ENCODE data around the gene TRPM1. TPM values are rescaled to one million over a fixed set of nuclear protein-coding genes. Genes with fewer than 3 reads are reported as not detected.

Gene TRPM1
- total and polyA plus RNA-seq, 4 donors, result 0.09 TPM; not detected in 3

DNA sequence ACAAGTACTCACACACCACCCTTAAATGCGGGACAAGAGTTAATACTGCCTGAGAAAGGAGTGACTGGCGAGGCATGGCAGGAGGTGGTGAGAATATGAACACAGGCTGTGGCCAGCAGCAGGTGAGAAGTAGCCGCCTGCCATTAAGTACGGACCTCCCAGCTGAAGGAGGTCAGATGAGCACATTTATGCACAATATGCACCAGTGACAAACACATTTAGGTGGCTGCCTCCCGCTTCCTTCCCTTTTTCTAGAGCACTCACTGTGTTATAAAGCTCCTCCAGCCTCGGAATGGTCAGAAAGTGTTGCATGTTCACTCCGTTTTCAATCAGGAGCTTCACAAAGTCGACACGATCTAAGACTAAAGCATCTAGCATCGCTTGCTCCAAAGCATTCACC is 52.4 kb downstream of the TRPM1 start:
- Histone ChIP-seq H3K9me3 (ENCODE audit: control insufficient read depth in 4 of 4, insufficient read depth in 3 of 4, low read length in 3 of 4) (no peaks in the 10 kb centered on the region), H3K36me3 (ENCODE audit: control insufficient read depth in 4 of 4, insufficient read depth in 4 of 4, low read length in 4 of 4) (no peaks in the 10 kb centered on the region), H3K4me3 (no peak overlapping the region), H3K27ac (ENCODE audit: low read depth in 1 of 2, low read length in 1 of 2) (no peak overlapping the region), H3K9ac (ENCODE audit: insufficient read depth in 1 of 2, low read length in 2 of 2) (no peak overlapping the region), H3K27me3 (ENCODE audit: control insufficient read depth in 3 of 3, insufficient read depth in 3 of 3, low read length in 2 of 3) (peaks cover 0 to 19% (median 0%) of the 10 kb centered on the region in 3 donors), H3K4me1 (ENCODE audit: control insufficient read depth in 5 of 5, insufficient read depth in 5 of 5, low read length in 5 of 5) (peaks cover 0 to 4% (median 0%) of the 10 kb centered on the region in 5 donors)
- DNase-seq (no peak), ATAC-seq (ENCODE audit: insufficient read depth, low FRiP score) (no peak)
- TF ChIP-seq, protein P1, sequence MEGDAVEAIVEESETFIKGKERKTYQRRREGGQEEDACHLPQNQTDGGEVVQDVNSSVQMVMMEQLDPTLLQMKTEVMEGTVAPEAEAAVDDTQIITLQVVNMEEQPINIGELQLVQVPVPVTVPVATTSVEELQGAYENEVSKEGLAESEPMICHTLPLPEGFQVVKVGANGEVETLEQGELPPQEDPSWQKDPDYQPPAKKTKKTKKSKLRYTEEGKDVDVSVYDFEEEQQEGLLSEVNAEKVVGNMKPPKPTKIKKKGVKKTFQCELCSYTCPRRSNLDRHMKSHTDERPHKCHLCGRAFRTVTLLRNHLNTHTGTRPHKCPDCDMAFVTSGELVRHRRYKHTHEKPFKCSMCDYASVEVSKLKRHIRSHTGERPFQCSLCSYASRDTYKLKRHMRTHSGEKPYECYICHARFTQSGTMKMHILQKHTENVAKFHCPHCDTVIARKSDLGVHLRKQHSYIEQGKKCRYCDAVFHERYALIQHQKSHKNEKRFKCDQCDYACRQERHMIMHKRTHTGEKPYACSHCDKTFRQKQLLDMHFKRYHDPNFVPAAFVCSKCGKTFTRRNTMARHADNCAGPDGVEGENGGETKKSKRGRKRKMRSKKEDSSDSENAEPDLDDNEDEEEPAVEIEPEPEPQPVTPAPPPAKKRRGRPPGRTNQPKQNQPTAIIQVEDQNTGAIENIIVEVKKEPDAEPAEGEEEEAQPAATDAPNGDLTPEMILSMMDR (IDR thresholded peaks at IDR 0.05; ENCODE audit: control extremely low read depth, extremely low read depth), result no peak
- WGBS, 2 donors, result 33 to 56% methylated on average over 10 of the region's 10 CpGs

DNA sequence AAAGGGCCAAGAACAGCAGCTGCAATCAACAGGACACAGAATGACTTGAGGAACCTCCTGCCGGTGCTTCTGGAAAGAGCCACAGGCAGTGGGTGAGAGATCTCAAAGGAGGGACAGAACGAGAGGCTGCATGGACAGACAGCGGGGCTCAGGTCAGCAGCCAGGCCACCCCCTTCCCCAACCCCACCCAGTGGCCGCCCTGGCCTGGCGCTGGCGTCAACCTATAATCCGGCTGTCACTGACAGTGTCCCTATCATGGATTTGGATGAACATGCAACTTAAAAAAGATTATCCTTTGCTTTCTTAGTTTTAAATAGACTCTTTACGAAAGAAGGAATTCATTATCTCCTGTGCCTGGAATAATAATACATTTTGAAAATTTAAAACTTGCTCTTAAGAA is 54.1 kb downstream of the TRPM1 start:
- 92 to 94% methylated on average over 8 of the region's 8 CpGs for WGBS, 2 donors
- H3K27ac ChIP-seq (ENCODE audit: low read depth in 1 of 2, low read length in 1 of 2), result no peak overlapping the region
- H3K36me3 ChIP-seq (ENCODE audit: control insufficient read depth in 4 of 4, insufficient read depth in 4 of 4, low read length in 4 of 4), result no peaks in the 10 kb centered on the region
- ATAC-seq (ENCODE audit: insufficient read depth, low FRiP score) (no peak), DNase-seq (no peak)
- TF ChIP-seq, protein P1 (IDR thresholded peaks at IDR 0.05; ENCODE audit: control extremely low read depth, extremely low read depth), result no peak
- no peaks in the 10 kb centered on the region for H3K9me3 ChIP-seq (ENCODE audit: control insufficient read depth in 4 of 4, insufficient read depth in 3 of 4, low read length in 3 of 4)
- peaks cover 0 to 6% (median 0%) of the 10 kb centered on the region in 5 donors for H3K4me1 ChIP-seq (ENCODE audit: control insufficient read depth in 5 of 5, insufficient read depth in 5 of 5, low read length in 5 of 5)
- no peak overlapping the region for H3K9ac ChIP-seq (ENCODE audit: insufficient read depth in 1 of 2, low read length in 2 of 2)
- no peak overlapping the region for H3K4me3 ChIP-seq
- H3K27me3 ChIP-seq (ENCODE audit: control insufficient read depth in 3 of 3, insufficient read depth in 3 of 3, low read length in 2 of 3), result peaks cover 0 to 19% (median 0%) of the 10 kb centered on the region in 3 donors

DNA sequence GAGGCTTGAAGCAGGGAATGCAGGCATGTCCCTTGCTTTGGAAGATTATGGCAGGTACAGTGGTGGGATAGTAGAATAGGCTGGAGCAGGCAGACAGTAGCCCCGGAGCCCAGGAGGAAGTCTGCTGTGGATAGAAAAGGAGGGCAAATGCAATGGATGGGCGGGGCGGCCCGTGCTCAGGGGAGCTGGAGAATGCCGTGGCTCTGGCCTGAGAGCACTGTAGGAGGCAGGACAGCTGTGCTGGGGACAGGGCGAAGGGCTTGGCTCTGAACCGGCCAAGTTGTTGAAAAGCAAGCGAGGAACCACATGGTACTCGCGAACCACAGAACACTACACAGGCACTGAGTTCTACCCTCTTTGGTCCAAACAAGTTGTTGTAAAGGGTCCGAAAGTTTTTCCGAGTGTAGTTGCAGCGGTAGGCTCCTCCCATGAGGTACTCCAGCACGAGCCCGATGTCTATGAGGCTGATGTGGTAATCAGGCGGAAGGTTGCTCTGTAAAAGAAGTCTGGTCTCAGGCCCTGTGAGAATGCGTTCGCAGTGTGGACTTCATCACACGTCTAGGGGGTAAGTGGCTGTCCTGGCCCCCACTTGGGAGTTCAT is 54.7 kb downstream of the TRPM1 start:
- Histone ChIP-seq H3K27ac (ENCODE audit: low read depth in 1 of 2, low read length in 1 of 2) (no peak overlapping the region), H3K9ac (ENCODE audit: insufficient read depth in 1 of 2, low read length in 2 of 2) (no peak overlapping the region), H3K4me1 (ENCODE audit: control insufficient read depth in 5 of 5, insufficient read depth in 5 of 5, low read length in 5 of 5) (peaks cover 0 to 7% (median 0%) of the 10 kb centered on the region in 5 donors), H3K36me3 (ENCODE audit: control insufficient read depth in 4 of 4, insufficient read depth in 4 of 4, low read length in 4 of 4) (no peaks in the 10 kb centered on the region), H3K9me3 (ENCODE audit: control insufficient read depth in 4 of 4, insufficient read depth in 3 of 4, low read length in 3 of 4) (no peaks in the 10 kb centered on the region), H3K27me3 (ENCODE audit: control insufficient read depth in 3 of 3, insufficient read depth in 3 of 3, low read length in 2 of 3) (peaks cover 0 to 18% (median 0%) of the 10 kb centered on the region in 3 donors), H3K4me3 (no peak overlapping the region)
- TF ChIP-seq, protein P1 (IDR thresholded peaks at IDR 0.05; ENCODE audit: control extremely low read depth, extremely low read depth), result no peak
- ATAC-seq (ENCODE audit: insufficient read depth, low FRiP score), result no peak
- WGBS, 2 donors, result 91 to 94% methylated on average over 19 of the region's 19 CpGs
- no peak for DNase-seq

DNA sequence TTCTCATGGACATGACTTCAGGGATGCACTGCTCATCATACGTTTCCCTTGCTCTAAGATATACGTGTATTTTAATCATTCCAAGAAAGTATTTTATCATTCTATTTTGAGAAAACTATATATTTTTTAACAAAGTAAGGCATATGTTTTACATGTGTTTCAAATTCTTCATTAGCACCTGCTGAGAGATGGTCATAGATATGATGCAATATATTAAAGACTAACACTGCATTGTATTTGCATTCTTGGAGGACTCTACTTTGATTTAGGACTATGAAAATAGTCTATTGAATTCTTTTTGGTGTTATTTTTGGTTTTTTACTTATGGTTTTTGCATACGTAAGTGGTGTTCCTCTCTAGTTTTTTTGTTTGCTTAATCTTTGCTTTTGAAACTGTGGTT is 55.9 kb downstream of the TRPM1 start:
- no peaks in the 10 kb centered on the region for H3K36me3 ChIP-seq (ENCODE audit: control insufficient read depth in 4 of 4, insufficient read depth in 4 of 4, low read length in 4 of 4)
- ATAC-seq (ENCODE audit: insufficient read depth, low FRiP score), result no peak
- H3K27me3 ChIP-seq (ENCODE audit: control insufficient read depth in 3 of 3, insufficient read depth in 3 of 3, low read length in 2 of 3), result peaks cover 0 to 7% (median 0%) of the 10 kb centered on the region in 3 donors
- TF ChIP-seq, protein P1 (IDR thresholded peaks at IDR 0.05; ENCODE audit: control extremely low read depth, extremely low read depth), result no peak
- peaks cover 0 to 7% (median 0%) of the 10 kb centered on the region in 5 donors for H3K4me1 ChIP-seq (ENCODE audit: control insufficient read depth in 5 of 5, insufficient read depth in 5 of 5, low read length in 5 of 5)
- WGBS, 2 donors, result 85 to 88% methylated on average over 3 of the region's 3 CpGs
- H3K9me3 ChIP-seq (ENCODE audit: control insufficient read depth in 4 of 4, insufficient read depth in 3 of 4, low read length in 3 of 4), result no peaks in the 10 kb centered on the region
- no peak overlapping the region for H3K4me3 ChIP-seq
- DNase-seq, result no peak
- no peak overlapping the region for H3K9ac ChIP-seq (ENCODE audit: insufficient read depth in 1 of 2, low read length in 2 of 2)
- no peak overlapping the region for H3K27ac ChIP-seq (ENCODE audit: low read depth in 1 of 2, low read length in 1 of 2)

Data from lung (tissue), 12 donors.